ENCODE measurements around the gene PEAK1. TPM values are rescaled to one million over a fixed set of nuclear protein-coding genes. Genes with fewer than 3 reads are reported as not detected.

Gene PEAK1
- total and polyA plus RNA-seq, 9 of the 15 experiments (the other 6 are each of a cell fraction or from before 2014, with no cell fraction given) = 0.99 to 22.4 (median 10.8) TPM

- TF ChIP-seq TRIM28 (IDR thresholded peaks at IDR 0.05) (no peak), LEF1 (IDR thresholded peaks at IDR 0.05) (no peak), NR4A1 (CRISPR knock-in tag; IDR thresholded peaks at IDR 0.05) (no peak), NR4A1 (tag; IDR thresholded peaks at IDR 0.05) (no peak)
These were observed 71.4 kb downstream of the PEAK1 start (continued) for GRCh38 chr15:77348511-77348910.

- H4K20me1 ChIP-seq (replicated peaks; ENCODE audit: control insufficient read depth, insufficient read depth, low read length) = no peaks in the 10 kb centered on the region
- H3K79me2 ChIP-seq (ENCODE audit: control insufficient read depth, insufficient read depth, low read length) = no peaks in the 10 kb centered on the region
- FAIRE-seq = no peak
- TF ChIP-seq POLR3A (IDR thresholded peaks at IDR 0.05; ENCODE audit: borderline replicate concordance, extremely low read depth, insufficient read depth, insufficient read length) = no peak
- no peak for TF ChIP-seq USF1 (CRISPR knock-in tag; IDR thresholded peaks at IDR 0.05)
- TF ChIP-seq RHOXF2B (CRISPR knock-in tag; conservative IDR thresholded peaks at IDR 0.05) = no peak
- no peak for TF ChIP-seq ZNF253 (CRISPR knock-in tag; conservative IDR thresholded peaks at IDR 0.05)
- no peak for TF ChIP-seq BRF2 (IDR thresholded peaks at IDR 0.05; ENCODE audit: borderline replicate concordance, insufficient read depth, insufficient read length)
- TF ChIP-seq SAP30 (IDR thresholded peaks at IDR 0.05; ENCODE audit: borderline replicate concordance, insufficient read depth, low read depth, low read length, poor library complexity, severe bottlenecking) = no peak
- TF ChIP-seq PREB (CRISPR knock-in tag; IDR thresholded peaks at IDR 0.05) = no peak
- no peak for TF ChIP-seq RFX5 (IDR thresholded peaks at IDR 0.05; ENCODE audit: low read depth, low read length)
- TF ChIP-seq CHD1 (IDR thresholded peaks at IDR 0.05; ENCODE audit: low read length) = no peak
- no peak for TF ChIP-seq YBX1 (IDR thresholded peaks at IDR 0.05)
- no peak for TF ChIP-seq RAD51 (IDR thresholded peaks at IDR 0.05; ENCODE audit: borderline replicate concordance, low read depth)
- peak; percentile 15; the same call in 1 of the 2 replicates for TF ChIP-seq CBFA2T3 (IDR thresholded peaks at IDR 0.05)
- TF ChIP-seq ZNF766 (CRISPR knock-in tag; conservative IDR thresholded peaks at IDR 0.05) = peak; percentile 51; the same call in 1 of the 2 replicates
- TF ChIP-seq L3MBTL2 (IDR thresholded peaks at IDR 0.05) = no peak
- TF ChIP-seq ZNF445 (CRISPR knock-in tag; IDR thresholded peaks at IDR 0.05; ENCODE audit: low read depth) = no peak
- TF ChIP-seq KDM1A (IDR thresholded peaks at IDR 0.05) = peak in 1 of 2 experiments; percentile 43; a peak in 2 of 4 replicates
These were observed 72.7 kb downstream of the PEAK1 start for GRCh38 chr15:77347197-77347596.

More at GRCh38 chr15:77347197-77347596, 72.7 kb downstream of the PEAK1 start:
- DNase-seq (ENCODE audit: extremely low read depth in 1 of 4, low spot score in 3 of 4) (no peak), ATAC-seq (no peak)
- Histone ChIP-seq H3K4me3 (no peak overlapping the region), H3K9me1 (ENCODE audit: control insufficient read depth, insufficient read depth, low read length) (no peaks in the 10 kb centered on the region), H3K9ac (ENCODE audit: insufficient read depth in 1 of 2, low read depth in 2 of 2, low read length in 2 of 2) (no peak overlapping the region), H3K27me3 (ENCODE audit: control insufficient read depth in 2 of 2, insufficient read depth in 2 of 2, low read length in 2 of 2) (no peaks in the 10 kb centered on the region), H3K27ac (ENCODE audit: extremely low read depth, low read depth, low read length) (no peak overlapping the region), H2AFZ (ENCODE audit: low read depth, low read length) (no peak overlapping the region), H3K36me3 (ENCODE audit: control insufficient read depth, insufficient read depth, low read length) (0 out of 3 replicates have a peak, but pooled peaks cover 3% of the 10 kb centered on the region), H3K4me2 (ENCODE audit: insufficient read depth, low read length) (no peak overlapping the region), H3K4me1 (replicated peaks in 1 of 2; ENCODE audit: control insufficient read depth in 2 of 2, insufficient read depth in 2 of 2, low read length in 2 of 2) (no peaks in the 10 kb centered on the region; a peak in 1 of 5 replicates), H3K9me3 (replicated peaks; ENCODE audit: control insufficient read depth, insufficient read depth, low read depth, low read length) (no peaks in the 10 kb centered on the region)
- ChIA-PET CTCF (ENCODE audit: low intra/inter-chr PET ratio) (no interaction called here), POLR2A (interaction anchor here (1.4 kb wide), 1 partner anchor 11 kb away, joined by 4 read pairs; no protein-coding TSS in a partner anchor)
- in situ Hi-C loops (cut with MboI) = no loop called here
- no TSS peak for BruUV-seq (replicated peaks)
- WGBS (ENCODE audit: insufficient coverage, low coverage, missing lambda C conversion rate) = 11% methylated on average over 4 of the region's 4 CpGs
- intact Hi-C loops (cut with micrococcal nuclease) = no loop called here

Measured in K562 (cell line).